ENCODE results near the gene CCK.

DNA sequence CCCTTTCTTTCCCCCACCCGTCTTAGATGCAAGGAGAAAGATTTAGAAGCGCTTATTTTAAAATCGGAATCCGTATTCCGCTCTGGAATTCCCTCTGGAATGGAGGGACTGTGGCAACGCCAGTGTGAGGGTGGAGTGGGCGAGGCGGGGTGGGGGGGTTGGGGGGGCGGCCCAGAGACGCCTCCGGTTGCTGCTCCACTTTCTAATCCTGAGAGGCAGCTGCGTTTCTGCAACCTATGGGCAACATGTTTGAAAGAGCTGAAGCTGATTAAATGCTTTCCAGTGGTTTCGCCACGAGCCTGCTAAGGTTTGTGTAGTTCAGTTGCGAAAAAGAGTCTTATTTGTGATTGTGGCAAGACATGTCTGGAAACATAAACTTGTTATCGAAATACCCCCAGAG, at the start of gene CCK:
- TF ChIP-seq EZH2 (IDR thresholded peaks at IDR 0.05; ENCODE audit: low read length, unreplicated experiment) (no peak), EZH2phosphoT487 (IDR thresholded peaks at IDR 0.05; ENCODE audit: borderline replicate concordance, low read length) (no peak)
- TF ChIP-seq, protein P1, sequence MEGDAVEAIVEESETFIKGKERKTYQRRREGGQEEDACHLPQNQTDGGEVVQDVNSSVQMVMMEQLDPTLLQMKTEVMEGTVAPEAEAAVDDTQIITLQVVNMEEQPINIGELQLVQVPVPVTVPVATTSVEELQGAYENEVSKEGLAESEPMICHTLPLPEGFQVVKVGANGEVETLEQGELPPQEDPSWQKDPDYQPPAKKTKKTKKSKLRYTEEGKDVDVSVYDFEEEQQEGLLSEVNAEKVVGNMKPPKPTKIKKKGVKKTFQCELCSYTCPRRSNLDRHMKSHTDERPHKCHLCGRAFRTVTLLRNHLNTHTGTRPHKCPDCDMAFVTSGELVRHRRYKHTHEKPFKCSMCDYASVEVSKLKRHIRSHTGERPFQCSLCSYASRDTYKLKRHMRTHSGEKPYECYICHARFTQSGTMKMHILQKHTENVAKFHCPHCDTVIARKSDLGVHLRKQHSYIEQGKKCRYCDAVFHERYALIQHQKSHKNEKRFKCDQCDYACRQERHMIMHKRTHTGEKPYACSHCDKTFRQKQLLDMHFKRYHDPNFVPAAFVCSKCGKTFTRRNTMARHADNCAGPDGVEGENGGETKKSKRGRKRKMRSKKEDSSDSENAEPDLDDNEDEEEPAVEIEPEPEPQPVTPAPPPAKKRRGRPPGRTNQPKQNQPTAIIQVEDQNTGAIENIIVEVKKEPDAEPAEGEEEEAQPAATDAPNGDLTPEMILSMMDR (conservative IDR thresholded peaks at IDR 0.05; ENCODE audit: low read depth, low read length): no peak
